ENCODE measurements around the gene NCKAP5. TPM values are rescaled to one million over a fixed set of nuclear protein-coding genes. Genes with fewer than 3 reads are reported as not detected.

Gene NCKAP5
- total and polyA plus RNA-seq, 7 experiments from 2014 or later: 0.12 TPM; not detected in 6

- CTCF ChIA-PET: no interaction called here
- intact Hi-C loops (cut with micrococcal nuclease): no loop called here
- peaks cover 0 to 4% (median 0%) of the 10 kb centered on the region in 11 donors for H3K9me3 Mint-ChIP-seq
These were observed 900.0 kb downstream of the NCKAP5 start for GRCh38 chr2:132668189-132668823.

GRCh38 chr2:132667706-132668105 lies 900.6 kb downstream of the NCKAP5 start:
- no peaks in the 10 kb centered on the region for H3K27me3 ChIP-seq (ENCODE audit: control insufficient read depth in 2 of 2, insufficient read depth in 2 of 2, low read length in 2 of 2)
- DNase-seq: no peak

More at GRCh38 chr2:132668189-132668823, 900.0 kb downstream of the NCKAP5 start:
- H3K36me3 ChIP-seq (ENCODE audit: control insufficient read depth in 2 of 3, insufficient read depth in 3 of 3, low read length in 3 of 3): no peaks in the 10 kb centered on the region
- H3K4me1 ChIP-seq (ENCODE audit: control insufficient read depth in 2 of 2, insufficient read depth in 2 of 2, low read length in 2 of 2): no peaks in the 10 kb centered on the region
- DNase-seq: no peak
- H3K27me3 Mint-ChIP-seq: peaks cover 39 to 47% (median 45%) of the 10 kb centered on the region in 5 donors
- H3K27me3 ChIP-seq (ENCODE audit: control insufficient read depth in 2 of 2, insufficient read depth in 2 of 2, low read length in 2 of 2): no peaks in the 10 kb centered on the region
- H3K4me1 Mint-ChIP-seq: peaks cover 0 to 4% (median 0%) of the 10 kb centered on the region in 7 donors
- no peak overlapping the region for H3K4me3 ChIP-seq (ENCODE audit: low read length)
- no peaks in the 10 kb centered on the region for H3K36me3 Mint-ChIP-seq
- no peak overlapping the region for H3K27ac ChIP-seq (ENCODE audit: low read depth, low read length)
- H3K4me3 Mint-ChIP-seq: no peak overlapping the region
- no peak for ATAC-seq
- POLR2A ChIA-PET: no interaction called here
- H3K27ac Mint-ChIP-seq: no peak overlapping the region
- H3K9me3 ChIP-seq (ENCODE audit: control insufficient read depth in 2 of 3, low read length in 3 of 3): no peaks in the 10 kb centered on the region

GRCh38 chr2:132665401-132666140 lies 902.7 kb downstream of the NCKAP5 start:
- POLR2A ChIA-PET: no interaction called here
- no peak overlapping the region for H3K4me3 Mint-ChIP-seq
- H3K4me1 ChIP-seq (ENCODE audit: control insufficient read depth in 2 of 2, insufficient read depth in 2 of 2, low read length in 2 of 2): no peaks in the 10 kb centered on the region
- H3K27me3 ChIP-seq (ENCODE audit: control insufficient read depth in 2 of 2, insufficient read depth in 2 of 2, low read length in 2 of 2): no peaks in the 10 kb centered on the region
- peaks cover 22 to 31% (median 26%) of the 10 kb centered on the region in 5 donors for H3K27me3 Mint-ChIP-seq
- no peaks in the 10 kb centered on the region for H3K9me3 ChIP-seq (ENCODE audit: control insufficient read depth in 2 of 3, low read length in 3 of 3)
- peaks cover 0 to 4% (median 0%) of the 10 kb centered on the region in 7 donors for H3K4me1 Mint-ChIP-seq
- no peaks in the 10 kb centered on the region for H3K36me3 Mint-ChIP-seq
- intact Hi-C loops (cut with micrococcal nuclease): no loop called here
- peaks cover 0 to 7% (median 0%) of the 10 kb centered on the region in 11 donors for H3K9me3 Mint-ChIP-seq
- H3K4me3 ChIP-seq (ENCODE audit: low read length): no peak overlapping the region
- CTCF ChIA-PET: no interaction called here
- no peak overlapping the region for H3K27ac Mint-ChIP-seq
- no peak overlapping the region for H3K27ac ChIP-seq (ENCODE audit: low read depth, low read length)
- H3K36me3 ChIP-seq (ENCODE audit: control insufficient read depth in 2 of 3, insufficient read depth in 3 of 3, low read length in 3 of 3): no peaks in the 10 kb centered on the region
- ATAC-seq (no peak), DNase-seq (no peak)

More at GRCh38 chr2:132667706-132668105, 900.6 kb downstream of the NCKAP5 start:
- Histone ChIP-seq H3K36me3 (ENCODE audit: control insufficient read depth in 2 of 3, insufficient read depth in 3 of 3, low read length in 3 of 3) (no peaks in the 10 kb centered on the region), H3K4me3 (ENCODE audit: low read length) (no peak overlapping the region), H3K9me3 (ENCODE audit: control insufficient read depth in 2 of 3, low read length in 3 of 3) (no peaks in the 10 kb centered on the region), H3K4me1 (ENCODE audit: control insufficient read depth in 2 of 2, insufficient read depth in 2 of 2, low read length in 2 of 2) (no peaks in the 10 kb centered on the region), H3K27ac (ENCODE audit: low read depth, low read length) (no peak overlapping the region)
- POLR2A ChIA-PET: no interaction called here
- ATAC-seq: no peak
- H3K27ac Mint-ChIP-seq: no peak overlapping the region
- H3K4me1 Mint-ChIP-seq: peaks cover 0 to 4% (median 0%) of the 10 kb centered on the region in 7 donors
- H3K9me3 Mint-ChIP-seq: peaks cover 0 to 4% (median 0%) of the 10 kb centered on the region in 11 donors
- CTCF ChIA-PET: no interaction called here
- H3K36me3 Mint-ChIP-seq: no peaks in the 10 kb centered on the region
- intact Hi-C loops (cut with micrococcal nuclease): no loop called here
- peaks cover 37 to 41% (median 40%) of the 10 kb centered on the region in 5 donors for H3K27me3 Mint-ChIP-seq
- H3K4me3 Mint-ChIP-seq: no peak overlapping the region

- ATAC-seq: no peak
- Mint-ChIP-seq H3K9me3 (peaks cover 0 to 8% (median 0%) of the 10 kb centered on the region in 11 donors), H3K27me3 (peaks cover 16 to 34% (median 24%) of the 10 kb centered on the region in 5 donors), H3K4me3 (no peak overlapping the region), H3K4me1 (peaks cover 0 to 4% (median 0%) of the 10 kb centered on the region in 7 donors), H3K27ac (no peak overlapping the region), H3K36me3 (no peaks in the 10 kb centered on the region)
- H3K4me3 ChIP-seq (ENCODE audit: low read length): no peak overlapping the region
- no peaks in the 10 kb centered on the region for H3K36me3 ChIP-seq (ENCODE audit: control insufficient read depth in 2 of 3, insufficient read depth in 3 of 3, low read length in 3 of 3)
- H3K4me1 ChIP-seq (ENCODE audit: control insufficient read depth in 2 of 2, insufficient read depth in 2 of 2, low read length in 2 of 2): no peaks in the 10 kb centered on the region
- no peaks in the 10 kb centered on the region for H3K9me3 ChIP-seq (ENCODE audit: control insufficient read depth in 2 of 3, low read length in 3 of 3)
- no peaks in the 10 kb centered on the region for H3K27me3 ChIP-seq (ENCODE audit: control insufficient read depth in 2 of 2, insufficient read depth in 2 of 2, low read length in 2 of 2)
- intact Hi-C loops (cut with micrococcal nuclease): no loop called here
- POLR2A ChIA-PET: no interaction called here
- no peak overlapping the region for H3K27ac ChIP-seq (ENCODE audit: low read depth, low read length)
- no peak for DNase-seq
- CTCF ChIA-PET: no interaction called here
These were observed 904.2 kb downstream of the NCKAP5 start for GRCh38 chr2:132664096-132664495.

GRCh38 chr2:132662732-132663131 lies 905.5 kb downstream of the NCKAP5 start:
- H3K4me3 Mint-ChIP-seq: no peak overlapping the region
- H3K9me3 Mint-ChIP-seq: peaks cover 0 to 8% (median 0%) of the 10 kb centered on the region in 11 donors
- Histone ChIP-seq H3K36me3 (ENCODE audit: control insufficient read depth in 2 of 3, insufficient read depth in 3 of 3, low read length in 3 of 3) (no peaks in the 10 kb centered on the region), H3K4me1 (ENCODE audit: control insufficient read depth in 2 of 2, insufficient read depth in 2 of 2, low read length in 2 of 2) (no peaks in the 10 kb centered on the region), H3K4me3 (ENCODE audit: low read length) (no peak overlapping the region), H3K27ac (ENCODE audit: low read depth, low read length) (no peak overlapping the region), H3K9me3 (ENCODE audit: control insufficient read depth in 2 of 3, low read length in 3 of 3) (no peaks in the 10 kb centered on the region), H3K27me3 (ENCODE audit: control insufficient read depth in 2 of 2, insufficient read depth in 2 of 2, low read length in 2 of 2) (no peaks in the 10 kb centered on the region)
- no peaks in the 10 kb centered on the region for H3K4me1 Mint-ChIP-seq
- intact Hi-C loops (cut with micrococcal nuclease): no loop called here
- no peaks in the 10 kb centered on the region for H3K36me3 Mint-ChIP-seq
- no peak for ATAC-seq
- no peak for DNase-seq
- H3K27ac Mint-ChIP-seq: no peak overlapping the region
- CTCF ChIA-PET: no interaction called here
- POLR2A ChIA-PET: no interaction called here
- peaks cover 6 to 24% (median 17%) of the 10 kb centered on the region in 5 donors for H3K27me3 Mint-ChIP-seq

GRCh38 chr2:132659331-132659730 lies 908.9 kb downstream of the NCKAP5 start:
- no peaks in the 10 kb centered on the region for H3K27me3 ChIP-seq (ENCODE audit: control insufficient read depth in 2 of 2, insufficient read depth in 2 of 2, low read length in 2 of 2)
- Mint-ChIP-seq H3K27ac (no peak overlapping the region), H3K4me3 (no peak overlapping the region), H3K4me1 (no peaks in the 10 kb centered on the region), H3K9me3 (peaks cover 0 to 11% (median 0%) of the 10 kb centered on the region in 11 donors), H3K27me3 (peaks cover 2 to 19% (median 9%) of the 10 kb centered on the region in 5 donors), H3K36me3 (no peaks in the 10 kb centered on the region)
- no peak overlapping the region for H3K27ac ChIP-seq (ENCODE audit: low read depth, low read length)
- DNase-seq: no peak
- no peaks in the 10 kb centered on the region for H3K9me3 ChIP-seq (ENCODE audit: control insufficient read depth in 2 of 3, low read length in 3 of 3)
- no peaks in the 10 kb centered on the region for H3K4me1 ChIP-seq (ENCODE audit: control insufficient read depth in 2 of 2, insufficient read depth in 2 of 2, low read length in 2 of 2)
- no peaks in the 10 kb centered on the region for H3K36me3 ChIP-seq (ENCODE audit: control insufficient read depth in 2 of 3, insufficient read depth in 3 of 3, low read length in 3 of 3)
- CTCF ChIA-PET: no interaction called here
- no peak for ATAC-seq
- H3K4me3 ChIP-seq (ENCODE audit: low read length): no peak overlapping the region
- POLR2A ChIA-PET: no interaction called here
- intact Hi-C loops (cut with micrococcal nuclease): no loop called here

Measured in naive thymus-derived CD4-positive, alpha-beta T cell (primary cell).